ENCODE measurements around the gene SLC12A7. TPM values are rescaled to one million over a fixed set of nuclear protein-coding genes. Genes with fewer than 3 reads are reported as not detected.
A peak's percentile ranks its signal among the peaks of the same experiment; 100 is the strongest.
"Not testable (repeated sequence)": the region's sequence is repeated elsewhere in the genome, so short reads cannot be mapped to it uniquely, and the experiment has no call there.

Gene SLC12A7
- total and polyA plus RNA-seq, 10 donors: 8.6 to 120 (median 52.3) TPM

DNA sequence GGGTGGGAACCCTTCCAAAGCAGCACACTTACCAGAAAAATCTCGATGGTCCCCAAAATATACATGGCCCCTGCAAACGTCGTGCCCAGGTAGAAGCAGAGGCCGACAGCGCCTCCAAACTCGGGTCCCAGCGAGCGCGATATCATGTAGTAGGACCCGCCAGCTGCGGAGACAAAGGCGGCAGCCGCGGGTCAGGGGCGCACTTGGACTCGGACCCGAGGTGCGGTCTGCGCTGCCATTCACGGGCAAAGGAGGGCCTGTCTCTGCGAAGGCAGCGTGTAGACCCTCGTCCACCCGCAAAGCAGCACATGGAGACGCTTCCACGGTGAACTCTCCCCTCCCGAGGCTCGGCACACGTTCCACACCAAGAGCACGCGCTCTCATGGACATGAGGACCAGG is 25.0 kb downstream of the SLC12A7 start:
- no peaks in the 10 kb centered on the region for H3K9me3 ChIP-seq
- intact Hi-C loops (cut with DNase I; ENCODE audit: low total_unique reads): no loop called here
- H3K27ac ChIP-seq: no peak overlapping the region
- WGBS, 5 donors: 95 to 97% (median 96%) methylated on average over 31 of the region's 31 CpGs
- no peaks in the 10 kb centered on the region for H3K27me3 ChIP-seq (replicated peaks in 1 of 7)
- DNase-seq: no peak
- TF ChIP-seq, protein P1, sequence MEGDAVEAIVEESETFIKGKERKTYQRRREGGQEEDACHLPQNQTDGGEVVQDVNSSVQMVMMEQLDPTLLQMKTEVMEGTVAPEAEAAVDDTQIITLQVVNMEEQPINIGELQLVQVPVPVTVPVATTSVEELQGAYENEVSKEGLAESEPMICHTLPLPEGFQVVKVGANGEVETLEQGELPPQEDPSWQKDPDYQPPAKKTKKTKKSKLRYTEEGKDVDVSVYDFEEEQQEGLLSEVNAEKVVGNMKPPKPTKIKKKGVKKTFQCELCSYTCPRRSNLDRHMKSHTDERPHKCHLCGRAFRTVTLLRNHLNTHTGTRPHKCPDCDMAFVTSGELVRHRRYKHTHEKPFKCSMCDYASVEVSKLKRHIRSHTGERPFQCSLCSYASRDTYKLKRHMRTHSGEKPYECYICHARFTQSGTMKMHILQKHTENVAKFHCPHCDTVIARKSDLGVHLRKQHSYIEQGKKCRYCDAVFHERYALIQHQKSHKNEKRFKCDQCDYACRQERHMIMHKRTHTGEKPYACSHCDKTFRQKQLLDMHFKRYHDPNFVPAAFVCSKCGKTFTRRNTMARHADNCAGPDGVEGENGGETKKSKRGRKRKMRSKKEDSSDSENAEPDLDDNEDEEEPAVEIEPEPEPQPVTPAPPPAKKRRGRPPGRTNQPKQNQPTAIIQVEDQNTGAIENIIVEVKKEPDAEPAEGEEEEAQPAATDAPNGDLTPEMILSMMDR (IDR thresholded peaks at IDR 0.05 in 8 of 11, conservative IDR thresholded peaks at IDR 0.05 in 3 of 11): no peak
- TF ChIP-seq POLR2AphosphoS5 (IDR thresholded peaks at IDR 0.05) (no peak), POLR2A (IDR thresholded peaks at IDR 0.05) (no peak)
- H3K4me3 ChIP-seq: no peak overlapping the region
- peaks cover 7 to 34% (median 20%) of the 10 kb centered on the region in 6 donors for H3K4me1 ChIP-seq
- peaks cover 0 to 96% (median 64%) of the 10 kb centered on the region in 6 donors for H3K36me3 ChIP-seq

GRCh38 chr5:1086137-1086536 is 25.7 kb downstream of the SLC12A7 start:
- Histone ChIP-seq H3K9me3 (no peaks in the 10 kb centered on the region), H3K27ac (no peak overlapping the region), H3K36me3 (peaks cover 0 to 96% (median 66%) of the 10 kb centered on the region in 6 donors), H3K27me3 (replicated peaks in 1 of 7) (no peaks in the 10 kb centered on the region), H3K4me3 (no peak overlapping the region), H3K4me1 (peaks cover 4 to 28% (median 16%) of the 10 kb centered on the region in 6 donors)
- no peak for DNase-seq
- intact Hi-C loops (cut with DNase I; ENCODE audit: low total_unique reads): no loop called here
- no peak for TF ChIP-seq POLR2AphosphoS5 (IDR thresholded peaks at IDR 0.05)
- no peak for TF ChIP-seq POLR2A (IDR thresholded peaks at IDR 0.05)
- TF ChIP-seq, protein P1 (IDR thresholded peaks at IDR 0.05 in 8 of 11, conservative IDR thresholded peaks at IDR 0.05 in 3 of 11): no peak
- WGBS, 5 donors: 86 to 91% (median 89%) methylated on average over 11 of the region's 11 CpGs

DNA sequence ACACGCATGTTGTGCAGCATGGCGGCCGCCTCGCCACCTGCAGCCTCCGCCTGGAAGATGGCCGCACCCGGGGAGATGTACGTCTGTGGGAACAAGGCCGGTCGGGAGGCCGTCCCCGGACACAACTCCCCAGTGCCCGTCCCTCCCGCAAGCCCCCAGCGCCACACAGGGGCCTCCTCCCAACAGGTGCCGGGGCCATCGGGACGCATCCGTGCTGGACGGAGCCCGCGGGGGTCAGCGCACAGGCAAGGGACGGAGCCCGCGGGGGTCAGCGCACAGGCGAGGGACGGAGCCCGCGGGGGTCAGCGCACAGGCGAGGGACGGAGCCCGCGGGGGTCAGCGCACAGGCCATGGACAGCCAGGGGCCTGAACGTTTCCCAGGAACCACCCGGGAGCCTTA is 26.5 kb downstream of the SLC12A7 start:
- no peak for DNase-seq
- 93 to 99% (median 97%) methylated on average over 25 to 39 of the region's 39 CpGs for WGBS, 5 donors
- Histone ChIP-seq H3K27ac (no peak overlapping the region), H3K4me1 (peaks cover 0 to 28% (median 13%) of the 10 kb centered on the region in 6 donors), H3K4me3 (no peak overlapping the region), H3K27me3 (replicated peaks in 1 of 7) (no peaks in the 10 kb centered on the region), H3K36me3 (peaks cover 0 to 96% (median 63%) of the 10 kb centered on the region in 6 donors), H3K9me3 (no peaks in the 10 kb centered on the region)
- TF ChIP-seq, protein P1 (IDR thresholded peaks at IDR 0.05 in 8 of 11, conservative IDR thresholded peaks at IDR 0.05 in 3 of 11): no peak
- TF ChIP-seq POLR2A (IDR thresholded peaks at IDR 0.05): no peak
- TF ChIP-seq POLR2AphosphoS5 (IDR thresholded peaks at IDR 0.05): no peak
- intact Hi-C loops (cut with DNase I; ENCODE audit: low total_unique reads): no loop called here

DNA sequence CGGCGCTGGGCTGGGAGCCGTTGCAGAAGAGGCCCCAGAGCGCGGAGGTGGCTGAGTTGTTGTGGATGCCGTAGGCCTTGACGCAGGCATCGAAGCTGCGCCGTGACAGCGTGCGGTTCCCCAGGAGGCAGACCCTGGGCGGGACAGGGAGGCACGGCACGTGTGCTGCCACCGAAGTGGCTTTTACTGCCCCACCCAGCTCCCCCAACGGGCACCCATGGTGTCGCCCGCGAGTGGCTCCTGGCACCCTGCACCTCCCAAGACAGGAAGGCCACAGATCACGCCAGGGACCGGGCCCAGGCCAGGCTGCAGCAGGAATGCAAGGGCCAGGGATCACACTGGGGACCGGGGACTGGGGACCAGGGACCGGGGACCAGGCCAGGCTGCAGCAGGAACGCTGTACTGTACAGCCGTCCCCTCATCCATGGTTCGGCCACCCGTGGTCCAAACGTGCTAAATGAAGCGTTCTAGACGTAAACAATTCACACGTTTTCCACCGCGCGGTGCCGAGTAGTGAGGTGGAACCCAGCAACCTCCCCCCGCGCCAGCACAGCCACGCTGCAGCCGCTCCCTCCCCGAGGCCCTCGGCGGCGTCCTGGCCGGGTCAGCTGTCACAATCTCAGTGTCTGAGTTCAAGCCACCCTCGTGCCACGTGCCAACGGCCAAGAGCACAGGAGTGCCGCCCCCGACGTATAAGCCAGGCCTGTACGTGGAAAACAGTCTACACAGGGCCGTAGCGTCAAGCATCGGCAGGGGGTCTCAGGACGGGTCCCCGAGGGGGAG is 27.8 kb downstream of the SLC12A7 start:
- DNase-seq: no peak
- Histone ChIP-seq H3K27me3 (replicated peaks in 1 of 7) (no peaks in the 10 kb centered on the region), H3K4me3 (no peak overlapping the region), H3K9me3 (no peaks in the 10 kb centered on the region), H3K36me3 (peaks cover 0 to 97% (median 71%) of the 10 kb centered on the region in 6 donors), H3K4me1 (peaks cover 0 to 16% (median 1%) of the 10 kb centered on the region in 6 donors), H3K27ac (peak overlapping the region in 1 of 8 donors; percentile 13)
- TF ChIP-seq, protein P1 (IDR thresholded peaks at IDR 0.05 in 8 of 11, conservative IDR thresholded peaks at IDR 0.05 in 3 of 11): no peak
- peak in 1 of 3 donors; percentile 4 for TF ChIP-seq POLR2AphosphoS5 (IDR thresholded peaks at IDR 0.05)
- intact Hi-C loops (cut with DNase I; ENCODE audit: low total_unique reads): no loop called here
- WGBS, 5 donors: 93 to 97% (median 94%) methylated on average over 36 to 57 of the region's 57 CpGs

- H3K4me1 ChIP-seq: peaks cover 0 to 15% (median 0%) of the 10 kb centered on the region in 6 donors
- peaks cover 0 to 97% (median 73%) of the 10 kb centered on the region in 6 donors for H3K36me3 ChIP-seq
- DNase-seq; H3K27me3 ChIP-seq (replicated peaks in 1 of 7); H3K4me3 ChIP-seq; H3K27ac ChIP-seq; intact Hi-C loops (cut with DNase I; ENCODE audit: low total_unique reads); H3K9me3 ChIP-seq: not testable (repeated sequence)
- 81 to 94% (median 85%) methylated on average over 6 to 15 of the region's 15 CpGs for whole genome bisulfite sequencing, 5 donors
These were observed 28.8 kb downstream of the SLC12A7 start for GRCh38 chr5:1083026-1083425.

Data from spleen (tissue), 11 donors.